Tibial nerve (tissue), 4 donors: Measurements from ENCODE around the gene ARF5. TPM values are rescaled to one million over a fixed set of nuclear protein-coding genes. Genes with fewer than 3 reads are reported as not detected.

ENCODE experiments used
- DNase-seq, 2 donors: peaks; one replicate each; pipeline ENCODE4 v3.0.0-alpha.2; 2019; ENCODE audit warnings: low spot score in 2 of 2
- H3K27ac ChIP-seq, 4 donors: fragments of 200-600 bp; sonication (generic) in 3 of 4; one replicate each; pipeline ENCODE4 v1.5.1; 2017 to 2019; ENCODE audit warnings: mild to moderate bottlenecking in 1 of 4
- H3K27me3 ChIP-seq, 2 donors: fragments of 200-600 bp; sonication (generic) in 1 of 2; one replicate each; pipeline versions ENCODE4 v1.5.1 to v1.6.0; 2017 to 2019
- H3K36me3 ChIP-seq, 3 donors: fragments of 200-600 bp; sonication (generic); one replicate each; pipeline ENCODE4 v1.5.1; 2018 to 2019
- H3K4me1 ChIP-seq, 4 donors: fragments of 200-600 bp; sonication (generic) in 3 of 4; one replicate each; pipeline ENCODE4 v1.5.1; 2017 to 2019
- H3K4me3 ChIP-seq, 4 donors: fragments of 200-600 bp; sonication (generic) in 3 of 4; one replicate each; pipeline ENCODE4 v1.5.1; 2017 to 2019; ENCODE audit warnings: mild to moderate bottlenecking in 1 of 4, moderate library complexity in 1 of 4
- H3K9me3 ChIP-seq, 4 donors: fragments of 200-600 bp; sonication (generic) in 3 of 4; one replicate each; pipeline ENCODE4 v1.5.1; 2017 to 2019
- EP300 ChIP-seq, 2 donors: sonication (generic); formaldehyde crosslinking; IDR thresholded peaks; one replicate each; pipeline ENCODE4 v1.6.1; 2017; ENCODE audit warnings: antibody characterized with exemption in 2 of 2, mild to moderate bottlenecking in 1 of 2
- POLR2A ChIP-seq, 2 donors: fragments of 450-650 bp; IDR thresholded peaks; one replicate each; pipeline ENCODE4 v1.6.1; 2017; ENCODE audit warnings: antibody characterized with exemption in 2 of 2, mild to moderate bottlenecking in 2 of 2, moderate library complexity in 2 of 2
- WGBS, 2 donors: methylation state at CpG; one replicate each; pipeline ENCODE4 v1.1.5; 2018; 5-methylcytosine and 5-hydroxymethylcytosine counted together
- total RNA-seq, 4 donors: library from RNA; depleted of rRNA; stranded (reverse); fragments of >200 nt; gene quantifications; one replicate each; pipeline ENCODE4 v1.1.0, GENCODE V29; 2016
- TF ChIP-seq, protein P1 (sequence below), 5 experiments: fragments of 200-600 bp in 3 of 5; fragments of 450-650 bp in 2 of 5; sonication (generic) in 3 of 5; IDR thresholded peaks; one replicate each; pipeline ENCODE4 v1.5.1; 2016 to 2019; ENCODE audit warnings: antibody characterized with exemption in 5 of 5, mild to moderate bottlenecking in 3 of 5, moderate library complexity in 2 of 5

Gene ARF5
- total RNA-seq, 4 donors from 2014 or later = 130 to 142 (median 136) TPM

DNA sequence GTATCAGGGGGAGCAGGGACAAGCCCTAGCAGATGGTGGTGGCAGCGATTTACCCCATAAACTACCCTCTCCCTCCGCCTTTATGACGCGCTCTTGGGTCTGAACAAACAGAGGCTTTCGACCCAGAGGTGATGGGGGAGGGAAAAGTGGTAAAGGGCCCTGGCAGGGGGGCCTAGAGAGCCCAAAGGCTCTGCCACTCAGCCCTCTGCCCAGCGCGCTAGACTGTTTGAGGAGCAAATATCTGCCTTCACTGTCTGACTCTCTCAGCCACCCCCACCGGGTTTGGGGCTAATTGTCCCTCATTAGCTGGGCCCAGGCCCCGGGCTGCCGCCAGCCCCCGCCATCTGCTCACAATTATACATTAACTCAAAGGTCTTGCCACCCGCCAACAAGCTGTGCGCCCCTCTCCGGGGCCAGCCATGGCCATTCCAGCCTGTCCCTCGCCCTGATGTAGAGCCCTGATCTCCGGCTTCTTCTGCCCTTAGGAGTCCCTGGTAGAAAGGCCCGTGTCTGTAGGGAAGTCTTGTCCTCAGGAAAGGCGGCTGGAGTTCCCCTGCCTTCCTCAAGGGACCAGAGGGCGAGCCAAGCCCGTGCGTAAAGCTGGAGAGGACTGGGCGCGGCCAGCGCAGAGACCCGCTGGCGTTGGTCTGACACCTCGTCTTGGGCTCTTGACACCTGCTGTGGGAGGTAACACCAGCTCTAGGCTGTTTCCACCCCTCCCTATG is 31.6 kb downstream of the ARF5 start:
- DNase-seq = no peak
- Histone ChIP-seq H3K27me3 (peaks cover 0 to 52% of the 10 kb centered on the region in 2 donors), H3K4me3 (no peak overlapping the region), H3K36me3 (no peaks in the 10 kb centered on the region), H3K9me3 (no peaks in the 10 kb centered on the region), H3K27ac (no peak overlapping the region), H3K4me1 (peaks cover 0 to 12% (median 0%) of the 10 kb centered on the region in 4 donors)
- TF ChIP-seq POLR2A (IDR thresholded peaks at IDR 0.05) (no peak), EP300 (IDR thresholded peaks at IDR 0.05) (no peak)
- TF ChIP-seq, protein P1, sequence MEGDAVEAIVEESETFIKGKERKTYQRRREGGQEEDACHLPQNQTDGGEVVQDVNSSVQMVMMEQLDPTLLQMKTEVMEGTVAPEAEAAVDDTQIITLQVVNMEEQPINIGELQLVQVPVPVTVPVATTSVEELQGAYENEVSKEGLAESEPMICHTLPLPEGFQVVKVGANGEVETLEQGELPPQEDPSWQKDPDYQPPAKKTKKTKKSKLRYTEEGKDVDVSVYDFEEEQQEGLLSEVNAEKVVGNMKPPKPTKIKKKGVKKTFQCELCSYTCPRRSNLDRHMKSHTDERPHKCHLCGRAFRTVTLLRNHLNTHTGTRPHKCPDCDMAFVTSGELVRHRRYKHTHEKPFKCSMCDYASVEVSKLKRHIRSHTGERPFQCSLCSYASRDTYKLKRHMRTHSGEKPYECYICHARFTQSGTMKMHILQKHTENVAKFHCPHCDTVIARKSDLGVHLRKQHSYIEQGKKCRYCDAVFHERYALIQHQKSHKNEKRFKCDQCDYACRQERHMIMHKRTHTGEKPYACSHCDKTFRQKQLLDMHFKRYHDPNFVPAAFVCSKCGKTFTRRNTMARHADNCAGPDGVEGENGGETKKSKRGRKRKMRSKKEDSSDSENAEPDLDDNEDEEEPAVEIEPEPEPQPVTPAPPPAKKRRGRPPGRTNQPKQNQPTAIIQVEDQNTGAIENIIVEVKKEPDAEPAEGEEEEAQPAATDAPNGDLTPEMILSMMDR (IDR thresholded peaks at IDR 0.05) = no peak
- 2 to 7% methylated on average over 25 to 27 of the region's 27 CpGs for WGBS, 2 donors

DNA sequence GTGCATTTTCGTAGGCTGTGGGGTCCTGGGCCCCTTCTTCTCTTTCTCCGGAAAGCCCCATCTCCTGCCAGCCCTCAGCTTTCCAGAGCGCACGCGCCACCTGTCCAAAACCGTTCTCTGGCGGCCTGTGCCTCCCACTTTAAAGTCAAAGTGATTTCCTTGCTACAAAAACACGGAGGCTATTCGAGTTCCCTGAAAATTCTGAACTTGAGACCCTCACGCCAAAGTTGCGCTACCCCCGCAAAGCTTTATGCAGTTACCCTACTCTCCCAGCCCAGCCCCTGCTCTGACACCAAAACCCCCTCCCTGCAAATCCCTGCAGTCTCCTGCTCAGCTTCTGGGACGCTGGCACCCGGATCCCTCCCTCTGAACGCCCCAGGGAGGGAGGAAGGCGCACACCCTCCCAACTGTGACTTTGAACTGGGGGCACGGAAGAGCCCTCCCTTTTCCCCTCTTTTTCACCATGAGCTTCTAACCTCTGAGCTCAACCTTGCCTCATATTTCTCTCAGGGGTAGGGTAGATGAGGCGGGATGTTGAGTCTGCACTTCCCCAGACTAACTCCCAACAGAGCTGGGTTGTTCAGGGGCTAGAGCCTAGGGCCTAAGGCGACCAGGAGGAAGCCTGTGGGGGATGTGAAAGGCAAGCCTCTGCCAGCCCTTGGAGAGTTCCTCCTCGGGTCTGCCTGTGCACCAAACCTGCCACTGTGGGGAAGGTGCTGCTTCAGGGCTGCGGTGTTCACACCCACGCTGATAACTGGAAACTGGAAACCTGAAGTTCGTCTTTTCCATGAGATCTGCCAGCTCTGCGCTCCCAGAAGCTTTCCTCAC is 32.4 kb downstream of the ARF5 start:
- Histone ChIP-seq H3K4me1 (peaks cover 0 to 12% (median 0%) of the 10 kb centered on the region in 4 donors), H3K36me3 (no peaks in the 10 kb centered on the region), H3K4me3 (no peak overlapping the region), H3K27me3 (peaks cover 0 to 47% of the 10 kb centered on the region in 2 donors), H3K9me3 (no peaks in the 10 kb centered on the region), H3K27ac (no peak overlapping the region)
- TF ChIP-seq EP300 (IDR thresholded peaks at IDR 0.05) = no peak
- TF ChIP-seq, protein P1 (IDR thresholded peaks at IDR 0.05) = no peak
- no peak for TF ChIP-seq POLR2A (IDR thresholded peaks at IDR 0.05)
- WGBS, 2 donors = 4 to 5% methylated on average over 24 of the region's 24 CpGs
- no peak for DNase-seq

DNA sequence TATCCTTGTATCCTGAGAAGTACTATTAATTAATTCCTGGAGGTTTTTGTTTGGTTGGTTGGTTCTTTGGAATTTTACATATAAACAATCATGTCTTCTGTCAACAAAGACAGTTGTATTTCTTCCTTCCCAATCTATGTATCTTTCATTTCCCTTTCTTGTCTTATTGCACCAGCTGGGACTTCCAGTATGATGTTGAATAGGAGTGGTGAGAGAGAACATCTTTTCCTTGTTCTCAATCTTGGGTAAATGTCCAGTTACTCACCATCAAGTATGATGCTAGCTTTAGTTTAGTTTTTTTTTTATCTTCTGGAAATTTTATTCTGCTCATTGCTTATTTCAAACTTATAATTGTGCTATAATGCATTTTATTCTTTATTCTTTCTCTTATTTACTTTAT is 37.1 kb downstream of the ARF5 start:
- H3K27ac ChIP-seq = no peak overlapping the region
- no peak overlapping the region for H3K4me3 ChIP-seq
- H3K9me3 ChIP-seq = no peaks in the 10 kb centered on the region
- no peaks in the 10 kb centered on the region for H3K36me3 ChIP-seq
- peaks cover 0 to 7% (median 0%) of the 10 kb centered on the region in 4 donors for H3K4me1 ChIP-seq
- TF ChIP-seq, protein P1 (IDR thresholded peaks at IDR 0.05) = no peak
- TF ChIP-seq POLR2A (IDR thresholded peaks at IDR 0.05) = no peak
- TF ChIP-seq EP300 (IDR thresholded peaks at IDR 0.05) = no peak
- peaks cover 0 to 9% of the 10 kb centered on the region in 2 donors for H3K27me3 ChIP-seq
- DNase-seq = no peak

DNA sequence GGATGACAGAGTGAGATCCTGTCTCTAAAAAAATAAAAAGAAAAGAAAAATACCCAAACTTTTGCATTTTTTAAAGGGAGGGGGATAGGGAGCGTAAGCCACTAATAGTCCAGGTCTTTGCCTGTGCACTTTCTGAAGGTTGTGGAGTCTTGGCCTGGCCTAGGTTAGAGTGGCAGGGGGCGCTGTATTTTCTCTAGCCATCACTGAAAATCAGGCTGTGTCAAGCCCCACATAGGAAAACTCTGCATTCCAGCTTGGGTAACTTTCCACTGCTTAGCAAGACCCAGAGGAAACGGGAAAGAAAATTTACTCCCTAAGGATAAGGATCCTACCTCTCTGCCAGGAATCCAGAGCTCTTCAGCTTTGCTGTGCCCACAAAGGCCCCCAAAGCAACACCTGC is 40.2 kb downstream of the ARF5 start:
- DNase-seq = no peak
- Histone ChIP-seq H3K9me3 (no peaks in the 10 kb centered on the region), H3K4me3 (no peak overlapping the region), H3K27ac (no peak overlapping the region), H3K36me3 (no peaks in the 10 kb centered on the region), H3K27me3 (no peaks in the 10 kb centered on the region), H3K4me1 (no peaks in the 10 kb centered on the region)
- TF ChIP-seq POLR2A (IDR thresholded peaks at IDR 0.05) = no peak
- TF ChIP-seq EP300 (IDR thresholded peaks at IDR 0.05) = no peak
- TF ChIP-seq, protein P1 (IDR thresholded peaks at IDR 0.05) = no peak
- 51 to 59% methylated on average over 3 of the region's 3 CpGs for WGBS, 2 donors

DNA sequence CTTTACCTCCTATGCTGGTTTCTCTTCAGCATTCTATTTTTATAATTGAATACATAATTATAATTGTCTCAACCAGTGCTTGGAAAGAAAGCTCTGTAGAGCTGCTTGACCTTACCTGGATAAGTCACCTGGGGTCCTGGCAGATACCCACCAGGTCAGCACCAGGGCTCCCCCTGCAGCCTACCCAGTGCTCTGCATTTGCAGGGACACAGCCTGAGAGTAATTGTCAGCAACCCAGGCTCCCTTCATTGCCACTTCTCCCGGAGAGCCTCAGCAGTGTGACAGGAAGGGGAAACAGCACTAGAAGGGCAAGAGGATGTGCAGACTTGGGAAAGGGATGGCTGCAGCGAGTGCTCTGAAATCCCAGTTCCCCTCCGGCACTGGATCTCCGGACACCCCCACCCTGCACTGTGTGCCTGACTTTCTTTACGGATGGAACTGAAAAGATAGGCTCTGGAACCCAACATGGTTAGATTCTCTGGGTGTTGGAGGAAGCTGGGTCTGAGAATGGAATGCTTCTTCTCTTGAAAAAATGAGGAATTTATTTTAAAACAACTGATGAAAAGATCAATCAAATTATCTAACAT is 41.1 kb downstream of the ARF5 start:
- no peak for DNase-seq
- TF ChIP-seq, protein P1 (IDR thresholded peaks at IDR 0.05) = no peak
- TF ChIP-seq EP300 (IDR thresholded peaks at IDR 0.05) (no peak), POLR2A (IDR thresholded peaks at IDR 0.05) (no peak)

More for the DNA sequence above, 41.1 kb downstream of the ARF5 start:
- H3K4me3 ChIP-seq = no peak overlapping the region
- H3K36me3 ChIP-seq = no peaks in the 10 kb centered on the region
- H3K27me3 ChIP-seq = no peaks in the 10 kb centered on the region
- no peaks in the 10 kb centered on the region for H3K4me1 ChIP-seq
- H3K27ac ChIP-seq = no peak overlapping the region
- WGBS, 2 donors = 17 to 26% methylated on average over 5 of the region's 5 CpGs
- H3K9me3 ChIP-seq = no peaks in the 10 kb centered on the region
